Hepatocyte (in vitro differentiated cells): Measurements from ENCODE around the gene MARK3.

ENCODE experiments used
- EZH2 ChIP-seq: fragments of 200-600 bp; sonication (generic); IDR thresholded peaks from 2 replicates; pipeline ENCODE4 v1.6.1; 2016; ENCODE audit warnings: antibody characterized with exemption, mild to moderate bottlenecking, borderline replicate concordance
- EZH2phosphoT487 ChIP-seq: fragments of 200-600 bp; sonication (generic); IDR thresholded peaks from one replicate; pipeline ENCODE4 v1.6.1; 2018; ENCODE audit warnings: antibody characterized with exemption, mild to moderate bottlenecking, low read depth, moderate library complexity; ENCODE audit not compliant: unreplicated experiment, severe bottlenecking
- TF ChIP-seq, protein P1 (sequence below): fragments of 200-600 bp; sonication (generic); IDR thresholded peaks from 2 replicates; pipeline ENCODE4 v1.5.1; 2016; ENCODE audit warnings: antibody characterized with exemption, mild to moderate bottlenecking; ENCODE audit not compliant: poor library complexity

DNA sequence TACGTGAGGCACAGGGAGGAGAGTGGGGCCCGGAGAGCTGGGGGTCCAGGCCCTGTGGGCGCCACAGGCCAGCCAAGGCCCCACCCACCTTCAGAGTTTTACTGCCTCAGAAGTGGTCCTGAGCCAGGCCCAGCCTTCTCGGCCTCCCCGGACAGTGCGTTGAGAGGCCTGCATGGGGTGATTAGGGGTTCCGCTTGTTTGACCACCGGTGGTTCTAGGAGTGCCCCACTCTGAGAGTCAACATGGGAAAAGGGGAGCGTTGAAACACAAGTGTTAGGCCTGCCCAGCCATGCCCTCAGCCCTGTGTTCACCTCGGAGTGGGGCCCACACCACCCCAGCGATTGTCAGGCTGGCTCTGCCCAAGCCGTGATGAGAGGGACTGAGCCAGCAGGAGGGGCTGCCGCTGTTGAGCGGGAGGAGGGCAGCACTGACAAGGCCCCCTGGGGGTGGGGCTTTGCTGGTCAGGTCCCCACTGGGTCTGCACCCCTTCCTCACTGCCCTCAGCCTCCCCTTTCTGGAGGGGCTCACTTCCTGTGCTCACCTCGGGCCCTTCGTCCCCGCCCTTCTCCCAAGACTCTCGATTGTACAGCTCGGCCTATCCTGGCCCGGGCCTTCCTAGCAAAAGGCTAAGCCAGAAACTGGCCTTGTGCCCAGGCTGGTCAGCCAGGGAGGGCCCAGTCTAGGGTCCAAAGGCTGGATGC lies 132.7 kb downstream of the MARK3 start:
- TF ChIP-seq, protein P1, sequence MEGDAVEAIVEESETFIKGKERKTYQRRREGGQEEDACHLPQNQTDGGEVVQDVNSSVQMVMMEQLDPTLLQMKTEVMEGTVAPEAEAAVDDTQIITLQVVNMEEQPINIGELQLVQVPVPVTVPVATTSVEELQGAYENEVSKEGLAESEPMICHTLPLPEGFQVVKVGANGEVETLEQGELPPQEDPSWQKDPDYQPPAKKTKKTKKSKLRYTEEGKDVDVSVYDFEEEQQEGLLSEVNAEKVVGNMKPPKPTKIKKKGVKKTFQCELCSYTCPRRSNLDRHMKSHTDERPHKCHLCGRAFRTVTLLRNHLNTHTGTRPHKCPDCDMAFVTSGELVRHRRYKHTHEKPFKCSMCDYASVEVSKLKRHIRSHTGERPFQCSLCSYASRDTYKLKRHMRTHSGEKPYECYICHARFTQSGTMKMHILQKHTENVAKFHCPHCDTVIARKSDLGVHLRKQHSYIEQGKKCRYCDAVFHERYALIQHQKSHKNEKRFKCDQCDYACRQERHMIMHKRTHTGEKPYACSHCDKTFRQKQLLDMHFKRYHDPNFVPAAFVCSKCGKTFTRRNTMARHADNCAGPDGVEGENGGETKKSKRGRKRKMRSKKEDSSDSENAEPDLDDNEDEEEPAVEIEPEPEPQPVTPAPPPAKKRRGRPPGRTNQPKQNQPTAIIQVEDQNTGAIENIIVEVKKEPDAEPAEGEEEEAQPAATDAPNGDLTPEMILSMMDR: no peak
- no peak for TF ChIP-seq EZH2
- no peak for TF ChIP-seq EZH2phosphoT487
